Measurements from ENCODE around the gene POU4F1.

GRCh38 chr13:78596736-78597601 lies 6.4 kb downstream of the POU4F1 start:
- TF ChIP-seq CTCF (IDR thresholded peaks at IDR 0.05) (no peak), POLR2A (IDR thresholded peaks at IDR 0.05) (no peak)

Measured in adrenal gland (tissue), 5 donors.